Neural cell (in vitro differentiated cells): ENCODE results near the gene HFM1. TPM values are rescaled to one million over a fixed set of nuclear protein-coding genes. Genes with fewer than 3 reads are reported as not detected.
"Not testable (repeated sequence)": the region's sequence is repeated elsewhere in the genome, so short reads cannot be mapped to it uniquely, and the experiment has no call there.

Experiments
- H2AFZ ChIP-seq: fragments of 200-600, 300-800 bp; sonication (generic), shearing (Covaris generic); 2 replicates; pipeline ENCODE4 v1.6.0; 2014; ENCODE audit warnings: low read depth, mild to moderate bottlenecking, antibody characterized with exemption, low read length, moderate library complexity
- H3F3A ChIP-seq: fragments of 200-600 bp; shearing (Covaris generic); 2 replicates; pipeline ENCODE4 v1.6.1; 2016; ENCODE audit warnings: mild to moderate bottlenecking, moderate library complexity, mixed read lengths, antibody characterized with exemption, low read length; ENCODE audit not compliant: insufficient read depth, poor library complexity, severe bottlenecking
- H3K27ac ChIP-seq: fragments of 200-600, 300-800 bp; sonication (generic), shearing (Covaris generic); 2 replicates; pipeline ENCODE4 v1.5.1; 2014; ENCODE audit warnings: mild to moderate bottlenecking, low read length, moderate library complexity
- H3K27me3 ChIP-seq: fragments of 300-800, 200-600 bp; sonication (generic), shearing (Covaris generic); 2 replicates; pipeline ENCODE4 v1.6.0; 2014; ENCODE audit warnings: mild to moderate bottlenecking, low read depth, low read length, moderate library complexity; ENCODE audit not compliant: insufficient read depth
- H3K36me3 ChIP-seq: fragments of 300-800, 200-600 bp; sonication (generic), shearing (Covaris generic); 2 replicates; pipeline ENCODE4 v1.5.1; 2014; ENCODE audit warnings: mild to moderate bottlenecking, antibody characterized with exemption, low read length, moderate library complexity; ENCODE audit not compliant: insufficient read depth
- H3K4me2 ChIP-seq: fragments of 300-800, 200-600 bp; sonication (generic), shearing (Covaris generic); 2 replicates; pipeline ENCODE4 v1.6.0; 2014; ENCODE audit warnings: mild to moderate bottlenecking, low read length
- H3K4me3 ChIP-seq: fragments of 300-800, 200-600 bp; sonication (generic), shearing (Covaris generic); 2 replicates; pipeline ENCODE4 v1.5.1; 2014; ENCODE audit warnings: mild to moderate bottlenecking, low read length, moderate library complexity
- H3K79me2 ChIP-seq: fragments of 200-600 bp; shearing (Covaris generic); replicated peaks from 2 replicates; pipeline ENCODE4 v1.6.0; 2014; ENCODE audit warnings: mild to moderate bottlenecking, low read length, moderate library complexity; ENCODE audit not compliant: insufficient read depth
- H3K9ac ChIP-seq: fragments of 300-800, 200-600 bp; sonication (generic), shearing (Covaris generic); 2 replicates; pipeline ENCODE4 v1.6.1; 2016; ENCODE audit warnings: mild to moderate bottlenecking, low read length, mixed read lengths
- H3K9me2 ChIP-seq: fragments of 200-600 bp; shearing (Covaris generic); 2 replicates; pipeline ENCODE4 v1.6.1; 2016; ENCODE audit warnings: mild to moderate bottlenecking, low read length, mixed read lengths; ENCODE audit not compliant: insufficient read depth
- H3K9me3 ChIP-seq: fragments of 200-600, 300-800 bp; sonication (generic), shearing (Covaris generic); 2 replicates; pipeline ENCODE4 v1.6.1; 2016; ENCODE audit warnings: mild to moderate bottlenecking, mixed run types, low read length, moderate library complexity, mixed read lengths
- H4K20me1 ChIP-seq: fragments of 200-600 bp; shearing (Covaris generic); 2 replicates; pipeline ENCODE4 v1.6.1; 2016; ENCODE audit warnings: mild to moderate bottlenecking, mixed run types; ENCODE audit not compliant: insufficient read depth
- EP300 ChIP-seq: fragments of 450-650 bp; conservative IDR thresholded peaks from 2 replicates; pipeline ENCODE4 v1.6.1; 2014; ENCODE audit warnings: antibody characterized with exemption, mild to moderate bottlenecking, moderate library complexity; ENCODE audit not compliant: poor library complexity, severe bottlenecking
- EZH2 ChIP-seq: fragments of 200-600, 300-800 bp; shearing (Covaris generic), sonication (generic); IDR thresholded peaks from 2 replicates; pipeline ENCODE4 v1.6.1; 2014; ENCODE audit warnings: antibody characterized with exemption, low read length, borderline replicate concordance, mild to moderate bottlenecking; ENCODE audit not compliant: insufficient read depth, poor library complexity, severe bottlenecking
- MXI1 ChIP-seq: fragments of 450-650 bp; conservative IDR thresholded peaks from 2 replicates; pipeline ENCODE4 v1.6.1; 2014; ENCODE audit warnings: antibody characterized with exemption, mild to moderate bottlenecking; ENCODE audit not compliant: poor library complexity, severe bottlenecking
- POLR2AphosphoS5 ChIP-seq: IDR thresholded peaks from 2 replicates; pipeline ENCODE4 v1.6.1; 2012
- RAD21 ChIP-seq: fragments of 450-650 bp; conservative IDR thresholded peaks from 2 replicates; pipeline ENCODE4 v1.6.1; 2014; ENCODE audit warnings: antibody characterized with exemption, mild to moderate bottlenecking, moderate library complexity
- REST ChIP-seq: IDR thresholded peaks from 2 replicates; pipeline ENCODE4 v1.6.1; 2012; ENCODE audit warnings: borderline replicate concordance
- SMC3 ChIP-seq: fragments of 450-650 bp; conservative IDR thresholded peaks from 2 replicates; pipeline ENCODE4 v1.6.1; 2014; ENCODE audit warnings: antibody characterized with exemption, mild to moderate bottlenecking, moderate library complexity; ENCODE audit not compliant: poor library complexity
- TAF1 ChIP-seq: IDR thresholded peaks from 2 replicates; pipeline ENCODE4 v1.6.1; 2012; ENCODE audit warnings: low read depth
- polyA plus RNA-seq: library from polyadenylated mRNA; depleted of rRNA; stranded (reverse); fragments of >200 nt; gene quantifications from 2 replicates; pipeline ENCODE4 v1.2.3, GENCODE V29; 2014
- TF ChIP-seq, protein P1 (sequence below): fragments of 450-650 bp; IDR thresholded peaks from 2 replicates; pipeline ENCODE4 v1.5.1; 2014; ENCODE audit warnings: antibody characterized with exemption, mild to moderate bottlenecking, moderate library complexity; ENCODE audit not compliant: poor library complexity, severe bottlenecking

Gene HFM1
- polyA plus RNA-seq, 1 donor from 2014 or later = 30.5 TPM

GRCh38 chr1:91450260-91450659, 45.6 kb upstream of the HFM1 start:
- no peaks in the 10 kb centered on the region for H3K36me3 ChIP-seq
- no peak overlapping the region for H3K4me3 ChIP-seq
- no peaks in the 10 kb centered on the region for H3F3A ChIP-seq
- no peak overlapping the region for H2AFZ ChIP-seq
- no peaks in the 10 kb centered on the region for H3K79me2 ChIP-seq
- H3K4me2 ChIP-seq = no peak overlapping the region
- no peaks in the 10 kb centered on the region for H3K27me3 ChIP-seq
- TF ChIP-seq EP300 (no peak), RAD21 (no peak), SMC3 (no peak), POLR2AphosphoS5 (no peak)
- TF ChIP-seq, protein P1, sequence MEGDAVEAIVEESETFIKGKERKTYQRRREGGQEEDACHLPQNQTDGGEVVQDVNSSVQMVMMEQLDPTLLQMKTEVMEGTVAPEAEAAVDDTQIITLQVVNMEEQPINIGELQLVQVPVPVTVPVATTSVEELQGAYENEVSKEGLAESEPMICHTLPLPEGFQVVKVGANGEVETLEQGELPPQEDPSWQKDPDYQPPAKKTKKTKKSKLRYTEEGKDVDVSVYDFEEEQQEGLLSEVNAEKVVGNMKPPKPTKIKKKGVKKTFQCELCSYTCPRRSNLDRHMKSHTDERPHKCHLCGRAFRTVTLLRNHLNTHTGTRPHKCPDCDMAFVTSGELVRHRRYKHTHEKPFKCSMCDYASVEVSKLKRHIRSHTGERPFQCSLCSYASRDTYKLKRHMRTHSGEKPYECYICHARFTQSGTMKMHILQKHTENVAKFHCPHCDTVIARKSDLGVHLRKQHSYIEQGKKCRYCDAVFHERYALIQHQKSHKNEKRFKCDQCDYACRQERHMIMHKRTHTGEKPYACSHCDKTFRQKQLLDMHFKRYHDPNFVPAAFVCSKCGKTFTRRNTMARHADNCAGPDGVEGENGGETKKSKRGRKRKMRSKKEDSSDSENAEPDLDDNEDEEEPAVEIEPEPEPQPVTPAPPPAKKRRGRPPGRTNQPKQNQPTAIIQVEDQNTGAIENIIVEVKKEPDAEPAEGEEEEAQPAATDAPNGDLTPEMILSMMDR = no peak
- H4K20me1 ChIP-seq = no peaks in the 10 kb centered on the region
- no peak overlapping the region for H3K9ac ChIP-seq
- no peaks in the 10 kb centered on the region for H3K9me2 ChIP-seq
- no peak overlapping the region for H3K27ac ChIP-seq
- no peaks in the 10 kb centered on the region for H3K9me3 ChIP-seq

GRCh38 chr1:91447782-91448181, 43.1 kb upstream of the HFM1 start:
- H3K27ac ChIP-seq, H3K9me2 ChIP-seq, H3K9ac ChIP-seq, H3K4me3 ChIP-seq, H3K36me3 ChIP-seq, H3F3A ChIP-seq, H3K9me3 ChIP-seq, H3K79me2 ChIP-seq, H4K20me1 ChIP-seq, H3K27me3 ChIP-seq, H2AFZ ChIP-seq, H3K4me2 ChIP-seq: not testable (repeated sequence)

DNA sequence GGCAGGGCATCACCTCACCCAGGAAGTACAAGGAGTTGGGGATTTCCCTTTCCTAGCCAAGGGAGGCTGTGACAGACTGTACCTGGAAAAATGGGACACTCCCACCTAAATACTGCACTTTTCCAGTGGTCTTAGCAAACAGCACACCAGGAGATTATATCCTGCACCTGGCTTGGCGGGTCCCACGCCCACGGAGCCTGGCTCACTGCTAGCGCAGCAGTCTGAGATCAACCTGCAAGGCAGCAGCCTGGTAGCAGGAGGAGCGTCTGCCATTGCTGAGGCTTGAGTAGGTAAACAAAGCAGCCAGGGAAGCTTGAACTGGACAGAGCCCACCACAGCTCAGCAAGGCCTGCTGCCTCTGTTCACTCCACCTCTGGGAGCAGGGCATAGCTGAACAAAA, 37.3 kb upstream of the HFM1 start:
- not testable (repeated sequence) for H2AFZ ChIP-seq, H3K9me3 ChIP-seq, H3K36me3 ChIP-seq, H4K20me1 ChIP-seq, H3K79me2 ChIP-seq, H3K27me3 ChIP-seq, H3K9ac ChIP-seq, H3K4me2 ChIP-seq, H3F3A ChIP-seq, H3K9me2 ChIP-seq, H3K27ac ChIP-seq, H3K4me3 ChIP-seq

- Histone ChIP-seq H3K27me3 (no peaks in the 10 kb centered on the region), H3F3A (no peaks in the 10 kb centered on the region), H3K36me3 (no peaks in the 10 kb centered on the region), H2AFZ (no peak overlapping the region), H3K4me3 (no peak overlapping the region), H3K79me2 (no peaks in the 10 kb centered on the region), H4K20me1 (no peaks in the 10 kb centered on the region), H3K4me2 (no peak overlapping the region), H3K9me2 (no peaks in the 10 kb centered on the region), H3K9ac (no peak overlapping the region), H3K27ac (no peak overlapping the region), H3K9me3 (no peaks in the 10 kb centered on the region)
- TF ChIP-seq REST (no peak), EP300 (no peak), EZH2 (no peak), RAD21 (no peak), POLR2AphosphoS5 (no peak), MXI1 (no peak), SMC3 (no peak), TAF1 (no peak)
- TF ChIP-seq, protein P1 = no peak
Observed at GRCh38 chr1:91440847-91441246, 36.2 kb upstream of the HFM1 start.
